ENCODE data around the gene DPH1. TPM values are rescaled to one million over a fixed set of nuclear protein-coding genes. Genes with fewer than 3 reads are reported as not detected.

DPH1 gene
- polyA plus RNA-seq, 1 of the 3 experiments (the other 2 are of a cell fraction): 36.2 TPM

DNA sequence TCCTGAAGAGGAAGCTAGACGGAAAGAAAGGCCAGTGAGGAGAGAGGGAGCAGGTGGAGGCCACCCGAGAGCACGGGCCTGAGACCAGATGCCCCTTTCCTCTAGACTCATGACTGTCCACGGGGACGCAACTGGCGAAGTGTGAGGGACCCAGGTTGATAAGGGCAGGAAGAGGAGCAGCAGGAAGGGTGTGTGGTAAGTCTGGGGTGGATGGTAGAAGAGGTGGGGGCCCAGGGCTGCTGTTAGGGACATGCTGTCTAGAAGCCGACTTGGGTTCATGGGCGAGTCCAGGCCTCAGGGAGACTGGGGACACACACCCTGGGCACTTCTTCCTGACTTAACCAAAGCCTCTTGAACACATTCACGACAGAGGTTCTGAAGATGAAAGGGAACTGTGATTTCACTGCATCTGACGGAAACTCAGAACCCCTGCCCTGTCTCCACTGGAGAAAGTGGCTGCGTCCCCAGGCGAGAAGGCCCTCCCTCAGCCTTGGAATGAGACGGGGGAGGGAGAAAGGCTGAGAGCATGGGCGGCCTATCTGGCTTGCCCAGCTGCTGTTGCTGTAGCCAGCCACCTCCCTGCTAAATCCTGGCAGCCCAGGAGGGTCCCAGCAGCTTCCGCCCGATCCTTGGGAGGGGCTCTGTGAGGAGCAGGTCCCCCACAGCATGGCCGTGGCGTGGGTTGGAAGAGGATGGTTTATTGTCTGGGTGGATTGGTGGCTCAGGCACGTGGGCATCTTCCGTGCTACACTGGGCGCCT is 30.9 kb downstream of the DPH1 start:
- peaks cover 7 to 41% of the 10 kb centered on the region in 2 experiments for H3K36me3 ChIP-seq (replicated peaks in 1 of 2; ENCODE audit: control insufficient read depth in 1 of 2, insufficient read depth in 2 of 2, low read length in 1 of 2)
- no peak overlapping the region for H2AFZ ChIP-seq (ENCODE audit: low read depth)
- no peaks in the 10 kb centered on the region for H3K9me2 ChIP-seq
- no peak for DNase-seq
- H3K9me3 ChIP-seq: no peaks in the 10 kb centered on the region
- ChIA-PET CTCF (interaction anchor here (0.9 to 8.0 kb wide), 5 partner anchors 14 to 184 kb away, joined by 3 to 185 read pairs (median 5); no protein-coding TSS in a partner anchor), POLR2A (no interaction called here)
- H3K27me3 ChIP-seq (ENCODE audit: insufficient read depth): no peaks in the 10 kb centered on the region
- no peak for TF ChIP-seq FOSL2 (IDR thresholded peaks at IDR 0.05; ENCODE audit: borderline replicate concordance, low read depth)
- no peak for TF ChIP-seq TAF1 (IDR thresholded peaks at IDR 0.05; ENCODE audit: borderline replicate concordance, low read depth, low read length)
- no peak for TF ChIP-seq TEAD4 (IDR thresholded peaks at IDR 0.05; ENCODE audit: borderline replicate concordance, insufficient read depth)
- TF ChIP-seq EP300 (IDR thresholded peaks at IDR 0.05; ENCODE audit: borderline replicate concordance in 1 of 2, low read depth in 1 of 2, low read length in 1 of 2): no peak
- no peak for TF ChIP-seq NRF1 (IDR thresholded peaks at IDR 0.05; ENCODE audit: low read depth, low read length)
- no peak for TF ChIP-seq USF1 (IDR thresholded peaks at IDR 0.05; ENCODE audit: borderline replicate concordance, low read depth)
- TF ChIP-seq MXI1 (IDR thresholded peaks at IDR 0.05; ENCODE audit: low read depth, low read length): no peak
- TF ChIP-seq RFX5 (IDR thresholded peaks at IDR 0.05; ENCODE audit: low read length): no peak
- TF ChIP-seq JUND (IDR thresholded peaks at IDR 0.05): no peak
- no peak for TF ChIP-seq GATA2 (CRISPR knock-in tag; IDR thresholded peaks at IDR 0.05)
- TF ChIP-seq RCOR1 (IDR thresholded peaks at IDR 0.05; ENCODE audit: low read length): no peak
- no peak for TF ChIP-seq GABPA (IDR thresholded peaks at IDR 0.05; ENCODE audit: low read depth)
- TF ChIP-seq MEF2A (IDR thresholded peaks at IDR 0.05; ENCODE audit: borderline replicate concordance, low read depth): no peak
- TF ChIP-seq, protein P1, sequence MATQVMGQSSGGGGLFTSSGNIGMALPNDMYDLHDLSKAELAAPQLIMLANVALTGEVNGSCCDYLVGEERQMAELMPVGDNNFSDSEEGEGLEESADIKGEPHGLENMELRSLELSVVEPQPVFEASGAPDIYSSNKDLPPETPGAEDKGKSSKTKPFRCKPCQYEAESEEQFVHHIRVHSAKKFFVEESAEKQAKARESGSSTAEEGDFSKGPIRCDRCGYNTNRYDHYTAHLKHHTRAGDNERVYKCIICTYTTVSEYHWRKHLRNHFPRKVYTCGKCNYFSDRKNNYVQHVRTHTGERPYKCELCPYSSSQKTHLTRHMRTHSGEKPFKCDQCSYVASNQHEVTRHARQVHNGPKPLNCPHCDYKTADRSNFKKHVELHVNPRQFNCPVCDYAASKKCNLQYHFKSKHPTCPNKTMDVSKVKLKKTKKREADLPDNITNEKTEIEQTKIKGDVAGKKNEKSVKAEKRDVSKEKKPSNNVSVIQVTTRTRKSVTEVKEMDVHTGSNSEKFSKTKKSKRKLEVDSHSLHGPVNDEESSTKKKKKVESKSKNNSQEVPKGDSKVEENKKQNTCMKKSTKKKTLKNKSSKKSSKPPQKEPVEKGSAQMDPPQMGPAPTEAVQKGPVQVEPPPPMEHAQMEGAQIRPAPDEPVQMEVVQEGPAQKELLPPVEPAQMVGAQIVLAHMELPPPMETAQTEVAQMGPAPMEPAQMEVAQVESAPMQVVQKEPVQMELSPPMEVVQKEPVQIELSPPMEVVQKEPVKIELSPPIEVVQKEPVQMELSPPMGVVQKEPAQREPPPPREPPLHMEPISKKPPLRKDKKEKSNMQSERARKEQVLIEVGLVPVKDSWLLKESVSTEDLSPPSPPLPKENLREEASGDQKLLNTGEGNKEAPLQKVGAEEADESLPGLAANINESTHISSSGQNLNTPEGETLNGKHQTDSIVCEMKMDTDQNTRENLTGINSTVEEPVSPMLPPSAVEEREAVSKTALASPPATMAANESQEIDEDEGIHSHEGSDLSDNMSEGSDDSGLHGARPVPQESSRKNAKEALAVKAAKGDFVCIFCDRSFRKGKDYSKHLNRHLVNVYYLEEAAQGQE (IDR thresholded peaks at IDR 0.05; ENCODE audit: low read depth, low read length): no peak
- TF ChIP-seq YY1 (IDR thresholded peaks at IDR 0.05; ENCODE audit: low read depth): no peak
- TF ChIP-seq CTCF (IDR thresholded peaks at IDR 0.05): no peak
- TF ChIP-seq TCF12 (IDR thresholded peaks at IDR 0.05): no peak
- no peak for TF ChIP-seq FOXM1 (IDR thresholded peaks at IDR 0.05; ENCODE audit: low read depth)
- no peak for TF ChIP-seq CHD2 (IDR thresholded peaks at IDR 0.05; ENCODE audit: low read length, partially characterized antibody)
- TF ChIP-seq ZBTB33 (IDR thresholded peaks at IDR 0.05; ENCODE audit: borderline replicate concordance, low read depth): no peak
- WGBS (ENCODE audit: low lambda C conversion rate): 95% methylated on average over 14 of the region's 21 CpGs
- no peak overlapping the region for H3K27ac ChIP-seq (ENCODE audit: low read depth in 2 of 2, low read length in 1 of 2)
- H4K20me1 ChIP-seq (ENCODE audit: insufficient read depth): no peaks in the 10 kb centered on the region
- no peaks in the 10 kb centered on the region for H3K79me2 ChIP-seq (ENCODE audit: insufficient read depth)
- H3K4me3 ChIP-seq (ENCODE audit: low read depth in 2 of 2, low read length in 1 of 2): no peak overlapping the region
- H3F3A ChIP-seq (replicated peaks; ENCODE audit: insufficient read depth): peaks cover 5% of the 10 kb centered on the region
- H3K9ac ChIP-seq: no peak overlapping the region
- no peak overlapping the region for H3K4me2 ChIP-seq
- peaks cover 13 to 18% of the 10 kb centered on the region in 2 experiments; a peak in 3 of 4 replicates for H3K4me1 ChIP-seq (ENCODE audit: control insufficient read depth in 1 of 2, insufficient read depth in 2 of 2, low read depth in 1 of 2, low read length in 1 of 2)

Measured in SK-N-SH (cell line).